IPS-18c (cell line): ENCODE results near the gene B4GALT2.

Experiments used
- H3K4me3 ChIP-seq: 2 replicates; pipeline ENCODE4 v1.7.0; 2013; ENCODE audit warnings: low read depth, mild to moderate bottlenecking, low read length, moderate library complexity; ENCODE audit not compliant: insufficient read depth
- H3K9me3 ChIP-seq: one replicate; pipeline ENCODE4 v1.6.1; 2013; ENCODE audit warnings: mild to moderate bottlenecking, low read length, moderate library complexity; ENCODE audit not compliant: control insufficient read depth, insufficient read depth

B4GALT2 gene

DNA sequence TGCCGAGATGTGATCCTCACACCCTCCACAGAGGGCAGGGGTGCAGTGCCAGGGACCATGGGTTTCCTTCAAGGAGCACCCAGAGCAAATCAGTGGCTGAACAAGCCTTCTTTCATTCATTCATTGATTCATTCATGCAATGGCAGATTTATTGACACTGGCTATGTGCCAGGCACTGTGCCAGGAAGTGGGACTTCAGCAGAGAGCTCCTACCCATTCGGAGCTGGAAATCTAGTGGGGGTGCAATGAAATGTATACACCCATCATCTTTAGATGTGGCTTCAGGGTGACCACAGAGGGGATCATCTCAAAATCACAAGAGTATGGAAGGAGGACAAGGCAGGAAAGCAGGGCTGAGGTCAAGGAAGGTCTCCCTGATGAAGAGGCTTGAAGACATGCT lies 33.4 kb downstream of the B4GALT2 start:
- Histone ChIP-seq H3K9me3 (no peaks in the 10 kb centered on the region), H3K4me3 (no peak overlapping the region)

DNA sequence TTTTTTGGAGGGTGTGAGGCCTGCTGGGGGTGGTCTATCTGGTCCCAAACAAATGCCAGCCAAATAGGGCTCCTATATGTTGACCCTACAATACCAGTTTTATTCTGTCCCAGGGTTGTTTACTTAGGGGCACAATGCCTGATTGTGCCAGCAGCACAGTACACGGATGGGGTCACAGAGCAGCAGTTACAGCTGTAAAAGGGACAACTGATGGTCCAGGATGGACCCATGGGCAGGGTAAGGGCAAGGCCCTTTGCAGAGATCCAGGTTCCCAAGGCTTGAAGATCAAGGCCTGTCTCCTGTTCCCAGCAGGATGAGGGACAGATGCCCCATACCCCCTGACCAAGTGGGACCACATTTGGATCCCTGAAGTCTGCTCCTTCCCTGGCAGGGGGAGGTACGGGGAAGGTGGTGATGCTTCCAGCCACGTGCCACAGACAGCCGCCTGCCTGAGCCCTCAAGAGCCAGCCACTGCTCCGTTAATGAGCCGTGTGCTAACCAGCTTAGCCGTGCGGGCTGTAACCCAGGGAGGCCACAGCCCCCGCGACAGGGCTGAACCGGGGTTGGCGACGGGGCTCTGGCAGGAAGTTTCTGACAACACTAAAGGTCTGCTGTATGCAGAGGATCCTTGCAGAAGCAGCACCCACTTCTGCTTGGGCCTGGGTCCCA lies 34.1 kb downstream of the B4GALT2 start:
- no peaks in the 10 kb centered on the region for H3K9me3 ChIP-seq
- no peak overlapping the region for H3K4me3 ChIP-seq

DNA sequence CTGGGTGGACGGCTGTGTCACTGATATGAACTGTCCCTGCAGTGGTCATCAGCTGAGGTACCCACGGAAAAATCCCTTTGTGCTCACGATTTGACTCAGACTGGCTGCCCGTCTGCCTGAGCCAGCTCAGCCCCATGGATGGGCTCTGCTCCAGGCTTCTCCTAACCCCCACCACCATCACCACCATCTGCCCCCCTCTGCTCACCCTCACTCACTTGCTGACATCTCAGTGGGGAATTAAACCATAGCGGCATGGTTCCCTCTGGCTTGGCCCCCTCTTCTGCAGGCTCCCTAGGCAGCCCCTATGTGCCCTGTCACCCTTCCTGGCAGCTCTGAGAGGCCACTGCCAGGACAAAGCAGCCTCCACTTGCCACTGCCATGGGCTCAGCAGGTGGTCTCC lies 34.9 kb downstream of the B4GALT2 start:
- Histone ChIP-seq H3K9me3 (no peaks in the 10 kb centered on the region), H3K4me3 (no peak overlapping the region)

- Histone ChIP-seq H3K9me3 (no peaks in the 10 kb centered on the region), H3K4me3 (no peak overlapping the region)
Measured at GRCh38 chr1:44014365-44015104, 35.5 kb downstream of the B4GALT2 start.

DNA sequence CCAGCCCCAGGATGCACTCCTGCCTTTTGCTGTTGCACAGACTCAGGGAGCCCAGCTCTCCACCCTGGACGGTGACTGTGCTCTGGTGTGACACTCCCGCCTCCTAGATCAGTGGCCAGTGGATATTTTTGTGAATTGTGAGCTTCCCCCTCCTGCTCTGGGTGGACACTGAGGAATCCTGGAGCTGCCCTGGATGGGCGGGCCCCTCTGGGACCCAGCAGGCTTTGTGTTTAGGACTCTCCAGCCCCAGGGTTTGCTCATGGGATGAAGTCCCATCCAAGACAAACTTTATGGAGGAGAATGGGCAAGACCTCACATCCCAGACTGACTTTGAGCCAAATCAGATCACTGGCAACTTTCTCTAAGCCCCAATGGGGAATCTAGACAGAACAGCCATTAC lies 36.2 kb downstream of the B4GALT2 start:
- no peak overlapping the region for H3K4me3 ChIP-seq

GRCh38 chr1:44016041-44016889 lies 37.3 kb downstream of the B4GALT2 start:
- Histone ChIP-seq H3K9me3 (no peaks in the 10 kb centered on the region), H3K4me3 (no peak overlapping the region)

More for the DNA sequence above, 36.2 kb downstream of the B4GALT2 start:
- no peaks in the 10 kb centered on the region for H3K9me3 ChIP-seq

DNA sequence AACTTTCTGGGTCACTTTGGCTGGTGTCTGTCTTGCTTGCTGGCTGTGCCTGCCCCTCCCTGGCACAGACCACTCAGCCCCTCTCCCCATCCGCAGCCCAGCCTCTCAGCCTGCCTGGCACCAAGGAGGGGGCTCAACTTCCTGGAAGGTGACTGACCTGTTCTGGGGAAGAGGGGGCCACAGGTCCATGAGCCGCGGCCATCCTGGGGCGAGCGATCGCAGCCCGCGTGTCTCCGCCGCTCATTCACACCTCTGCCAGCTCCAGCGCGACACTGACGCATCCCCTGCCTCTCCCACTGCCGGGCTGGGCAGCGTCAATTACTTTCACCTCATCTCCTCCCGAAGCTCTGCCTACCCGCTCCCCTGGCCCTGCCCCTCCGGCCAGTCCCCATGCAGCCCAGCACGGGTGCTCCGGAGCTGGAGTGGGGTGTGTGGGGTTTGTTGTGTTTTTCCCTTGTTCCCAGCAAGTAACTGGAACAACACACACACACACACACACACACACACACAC lies 37.9 kb downstream of the B4GALT2 start:
- Histone ChIP-seq H3K9me3 (no peaks in the 10 kb centered on the region), H3K4me3 (no peak overlapping the region)

DNA sequence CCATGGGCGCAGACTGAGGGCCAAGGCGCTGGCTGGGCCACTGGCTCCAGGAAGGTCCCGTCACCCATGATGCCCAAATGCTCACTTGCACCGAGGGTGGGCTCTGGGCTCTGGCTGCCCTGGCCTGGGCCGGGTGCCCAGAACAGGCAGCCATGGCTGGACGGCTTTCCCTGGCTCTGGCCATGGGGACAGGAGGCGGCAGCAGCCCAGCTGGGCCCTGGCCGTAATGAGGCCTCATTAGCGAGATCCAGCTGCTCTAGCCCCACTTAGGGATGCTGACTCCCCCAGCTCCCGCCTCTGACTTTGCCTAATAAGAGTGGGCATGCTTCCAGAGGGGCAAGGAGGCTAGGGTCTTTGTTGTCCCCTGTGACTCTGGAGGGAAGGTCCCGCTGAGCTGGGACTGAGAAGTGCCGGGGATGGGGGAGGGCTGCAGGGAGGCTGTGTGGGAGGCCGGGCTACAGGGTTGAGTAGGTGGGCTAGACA lies 40.5 kb downstream of the B4GALT2 start:
- H3K9me3 ChIP-seq: no peaks in the 10 kb centered on the region
- H3K4me3 ChIP-seq: no peak overlapping the region

- Histone ChIP-seq H3K4me3 (no peak overlapping the region), H3K9me3 (no peaks in the 10 kb centered on the region)
Measured at GRCh38 chr1:44020464-44020863, 41.5 kb downstream of the B4GALT2 start.

- H3K9me3 ChIP-seq: no peaks in the 10 kb centered on the region
- no peak overlapping the region for H3K4me3 ChIP-seq
Measured at GRCh38 chr1:44021156-44021555, 42.1 kb downstream of the B4GALT2 start.

DNA sequence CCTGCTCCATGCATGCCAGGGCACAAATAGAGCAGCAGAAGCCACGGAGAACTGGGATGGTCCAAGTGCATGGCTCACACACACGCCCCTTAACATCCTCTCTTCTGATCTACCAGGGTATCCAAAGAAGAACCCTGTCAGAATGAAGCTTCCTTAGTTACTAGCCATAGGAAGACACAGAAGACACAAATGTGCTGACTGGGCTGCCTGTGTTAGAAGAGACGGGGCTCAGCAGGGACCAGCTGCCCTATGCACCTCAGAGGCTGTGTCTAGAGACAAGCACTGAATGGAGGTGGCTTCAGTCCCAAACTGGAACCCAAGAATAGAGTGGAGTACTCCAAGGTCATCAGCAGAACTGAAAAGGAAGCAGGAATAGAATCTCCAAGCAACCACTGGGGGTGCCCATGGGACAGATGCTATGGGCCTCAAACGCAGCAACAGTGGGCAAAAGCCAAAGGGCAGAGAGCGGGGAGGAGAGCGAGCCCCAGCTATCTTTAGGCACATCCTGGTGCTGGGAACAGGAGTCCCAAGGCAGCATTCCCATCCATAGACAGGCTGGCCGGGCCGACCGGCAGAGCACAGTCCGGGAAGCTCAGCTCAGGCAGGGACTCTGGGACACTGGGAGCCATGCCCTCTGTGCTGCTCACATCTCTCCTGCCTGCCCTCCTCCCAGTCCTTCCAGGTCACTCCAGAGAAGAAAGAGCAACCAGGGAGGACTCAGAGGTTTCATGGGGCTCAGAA lies 42.7 kb downstream of the B4GALT2 start:
- Histone ChIP-seq H3K9me3 (no peaks in the 10 kb centered on the region), H3K4me3 (no peak overlapping the region)

GRCh38 chr1:44024031-44024902 lies 45.3 kb downstream of the B4GALT2 start:
- H3K9me3 ChIP-seq: no peaks in the 10 kb centered on the region
- H3K4me3 ChIP-seq: no peak overlapping the region

GRCh38 chr1:44024903-44025525 lies 46.0 kb downstream of the B4GALT2 start:
- Histone ChIP-seq H3K4me3 (no peak overlapping the region), H3K9me3 (no peaks in the 10 kb centered on the region)

DNA sequence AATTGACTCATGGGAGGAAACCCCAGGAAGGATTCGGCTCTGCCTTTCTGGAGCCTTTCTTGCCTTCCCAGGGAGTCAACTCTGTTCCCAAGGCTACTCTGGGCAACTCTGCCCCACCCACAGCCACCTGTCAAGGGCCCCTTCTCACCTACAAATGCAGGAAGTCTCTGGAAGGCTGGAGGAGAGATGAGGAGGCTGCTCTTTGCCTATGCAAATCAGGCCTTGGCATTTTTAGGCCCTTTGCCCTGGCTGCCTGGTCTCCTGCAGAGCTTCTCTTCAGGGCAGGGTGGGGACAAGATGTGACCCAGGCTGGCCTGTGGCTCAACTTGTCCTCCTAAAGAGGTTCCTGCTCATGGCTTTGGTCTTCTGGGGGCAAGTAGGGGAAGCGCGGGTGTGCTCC lies 46.8 kb downstream of the B4GALT2 start:
- Histone ChIP-seq H3K4me3 (no peak overlapping the region), H3K9me3 (no peaks in the 10 kb centered on the region)

DNA sequence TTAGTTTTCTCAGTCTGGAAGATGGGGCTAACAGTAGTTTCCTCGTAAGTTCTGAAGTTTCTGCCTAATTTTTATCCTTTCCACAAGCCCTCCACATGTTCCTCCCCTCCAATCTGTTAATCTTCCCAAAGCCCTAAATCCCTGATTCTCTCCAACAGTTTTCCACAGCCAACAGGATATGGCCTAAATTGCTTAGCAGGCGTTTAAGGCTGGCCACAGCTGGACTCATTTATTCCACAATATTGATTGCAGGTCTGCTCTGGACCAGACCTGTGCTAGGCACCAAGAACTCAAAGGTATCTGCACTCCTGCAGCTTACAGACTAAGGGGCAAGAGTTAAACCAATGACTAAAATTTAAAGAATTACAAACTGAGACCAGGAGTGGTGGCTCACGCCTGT lies 48.3 kb downstream of the B4GALT2 start:
- no peak overlapping the region for H3K4me3 ChIP-seq
- H3K9me3 ChIP-seq: no peaks in the 10 kb centered on the region
